GM19025 (cell line): ENCODE data around the gene P3H3.

Experiments
- ATAC-seq: cut with Tn5 transposase; IDR thresholded peaks from one replicate; pipeline ENCODE4 v1.9.1; 2021; ENCODE audit warnings: mild to moderate bottlenecking, low read depth, moderate library complexity; ENCODE audit not compliant: unreplicated experiment

The P3H3 gene

GRCh38 chr12:6826125-6826733, 2.0 kb upstream of the P3H3 start:
- ATAC-seq: no peak

GRCh38 chr12:6826734-6827436, 1.3 kb upstream of the P3H3 start:
- ATAC-seq: no peak

GRCh38 chr12:6827437-6827911, 733 bp upstream of the P3H3 start:
- no peak for ATAC-seq

- no peak for ATAC-seq
Measured at GRCh38 chr12:6828781-6829535, 751 bp downstream of the P3H3 start.

- ATAC-seq: no peak
Measured at GRCh38 chr12:6829536-6830220, 1.5 kb downstream of the P3H3 start.

GRCh38 chr12:6830286-6830890, 2.2 kb downstream of the P3H3 start:
- ATAC-seq: no peak

- no peak for ATAC-seq
Measured at GRCh38 chr12:6830999-6831398, 2.8 kb downstream of the P3H3 start.

- no peak for ATAC-seq
Measured at GRCh38 chr12:6831450-6831995, 3.3 kb downstream of the P3H3 start.

- no peak for ATAC-seq
Measured at GRCh38 chr12:6832125-6832524, 3.9 kb downstream of the P3H3 start.

GRCh38 chr12:6833189-6833890, 5.1 kb downstream of the P3H3 start:
- no peak for ATAC-seq

GRCh38 chr12:6834254-6834653, 6.0 kb downstream of the P3H3 start:
- ATAC-seq: no peak

GRCh38 chr12:6834873-6835272, 6.7 kb downstream of the P3H3 start:
- ATAC-seq: no peak

GRCh38 chr12:6836851-6837250, 8.6 kb downstream of the P3H3 start:
- ATAC-seq: no peak

GRCh38 chr12:6837370-6838060, 9.3 kb downstream of the P3H3 start:
- no peak for ATAC-seq

GRCh38 chr12:6838854-6839253, 10.6 kb downstream of the P3H3 start:
- no peak for ATAC-seq

- peak; percentile 82 for ATAC-seq
Measured at GRCh38 chr12:6839482-6840201, 11.4 kb downstream of the P3H3 start.

GRCh38 chr12:6840330-6840729, 12.1 kb downstream of the P3H3 start:
- no peak for ATAC-seq

GRCh38 chr12:6840761-6841515, 12.7 kb downstream of the P3H3 start, which contains the start of gene GNB3:
TSS of gene GNB3 (plus strand) at chr12:6840925. CDS start at chr12:6841288, 363 bp downstream.
- ATAC-seq: no peak
